HFFc6 (cell line): ENCODE measurements around the gene RNASEH1. TPM values are rescaled to one million over a fixed set of nuclear protein-coding genes. Genes with fewer than 3 reads are reported as not detected.

ENCODE experiments used
- DNase-seq: peaks from one replicate; pipeline ENCODE4 v3.0.0-alpha.2; 2018
- H3K27ac Mint-ChIP-seq: 2 replicates; pipeline ENCODE4 v1.8.0; 2020; ENCODE audit warnings: mild to moderate bottlenecking, mixed read lengths
- H3K27me3 Mint-ChIP-seq: 2 replicates; pipeline ENCODE4 v1.8.0; 2021; ENCODE audit warnings: mild to moderate bottlenecking, moderate library complexity, mixed read lengths; ENCODE audit not compliant: insufficient read depth
- H3K36me3 Mint-ChIP-seq: 2 replicates; pipeline ENCODE4 v1.8.0; 2021; ENCODE audit warnings: low read depth, mixed read lengths
- H3K4me1 Mint-ChIP-seq: 2 replicates; pipeline ENCODE4 v1.8.0; 2020; ENCODE audit warnings: low read depth, mixed read lengths
- H3K4me3 Mint-ChIP-seq: 2 replicates; pipeline ENCODE4 v1.8.0; 2020; ENCODE audit warnings: mild to moderate bottlenecking, moderate library complexity, mixed read lengths
- H3K9me3 Mint-ChIP-seq: 2 replicates; pipeline ENCODE4 v1.8.0; 2020; ENCODE audit warnings: mild to moderate bottlenecking, mixed read lengths
- total RNA-seq, 6 experiments: library from RNA; stranded (reverse); fragmentation: NEBNext Ultra II Directional; extraction: Animal tissue kit (Norgen Biotek cat#: 25700); gene quantifications; 2 replicates in 1 of 6; 3 replicates in 5 of 6; pipeline ENCODE4 v1.2.3, GENCODE V29; 2021
- TF ChIP-seq, protein P1 (sequence below): fragments of 200-600 bp; sonication (generic); IDR thresholded peaks from 2 replicates; pipeline ENCODE4 v1.5.0; 2021; ENCODE audit warnings: antibody characterized with exemption, mild to moderate bottlenecking

The RNASEH1 gene
- total RNA-seq, 6 experiments from 2014 or later = 36.9 to 43.6 (median 39.7) TPM

DNA sequence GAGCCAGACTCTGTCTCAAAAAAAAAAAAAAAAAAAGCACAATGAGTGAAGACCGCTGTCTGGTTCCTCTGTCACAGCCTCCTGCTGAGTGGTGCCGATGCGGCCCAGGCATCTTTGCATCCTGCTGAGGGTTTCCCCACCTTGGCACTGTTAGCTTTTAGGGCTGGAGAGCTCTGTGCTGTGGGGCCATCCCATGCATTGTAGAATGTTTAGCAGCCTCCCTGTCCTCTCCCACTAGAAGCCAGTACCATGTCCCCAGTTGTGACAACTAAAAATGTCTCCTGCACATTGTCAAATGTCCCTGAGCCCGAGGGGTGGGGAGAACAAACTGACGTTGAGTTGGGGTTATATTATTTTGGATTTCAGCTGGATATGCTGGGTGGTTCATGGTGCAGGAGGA lies 28.9 kb upstream of the RNASEH1 start:
- H3K4me1 Mint-ChIP-seq = peaks cover 35% of the 10 kb centered on the region
- DNase-seq = no peak
- no peaks in the 10 kb centered on the region for H3K9me3 Mint-ChIP-seq
- H3K27ac Mint-ChIP-seq = no peak overlapping the region
- TF ChIP-seq, protein P1, sequence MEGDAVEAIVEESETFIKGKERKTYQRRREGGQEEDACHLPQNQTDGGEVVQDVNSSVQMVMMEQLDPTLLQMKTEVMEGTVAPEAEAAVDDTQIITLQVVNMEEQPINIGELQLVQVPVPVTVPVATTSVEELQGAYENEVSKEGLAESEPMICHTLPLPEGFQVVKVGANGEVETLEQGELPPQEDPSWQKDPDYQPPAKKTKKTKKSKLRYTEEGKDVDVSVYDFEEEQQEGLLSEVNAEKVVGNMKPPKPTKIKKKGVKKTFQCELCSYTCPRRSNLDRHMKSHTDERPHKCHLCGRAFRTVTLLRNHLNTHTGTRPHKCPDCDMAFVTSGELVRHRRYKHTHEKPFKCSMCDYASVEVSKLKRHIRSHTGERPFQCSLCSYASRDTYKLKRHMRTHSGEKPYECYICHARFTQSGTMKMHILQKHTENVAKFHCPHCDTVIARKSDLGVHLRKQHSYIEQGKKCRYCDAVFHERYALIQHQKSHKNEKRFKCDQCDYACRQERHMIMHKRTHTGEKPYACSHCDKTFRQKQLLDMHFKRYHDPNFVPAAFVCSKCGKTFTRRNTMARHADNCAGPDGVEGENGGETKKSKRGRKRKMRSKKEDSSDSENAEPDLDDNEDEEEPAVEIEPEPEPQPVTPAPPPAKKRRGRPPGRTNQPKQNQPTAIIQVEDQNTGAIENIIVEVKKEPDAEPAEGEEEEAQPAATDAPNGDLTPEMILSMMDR = no peak
- H3K4me3 Mint-ChIP-seq = no peak overlapping the region
- H3K27me3 Mint-ChIP-seq = peaks cover 2% of the 10 kb centered on the region; the same call in 1 of the 2 replicates
- H3K36me3 Mint-ChIP-seq = peaks cover 3% of the 10 kb centered on the region; the same call in 1 of the 2 replicates

DNA sequence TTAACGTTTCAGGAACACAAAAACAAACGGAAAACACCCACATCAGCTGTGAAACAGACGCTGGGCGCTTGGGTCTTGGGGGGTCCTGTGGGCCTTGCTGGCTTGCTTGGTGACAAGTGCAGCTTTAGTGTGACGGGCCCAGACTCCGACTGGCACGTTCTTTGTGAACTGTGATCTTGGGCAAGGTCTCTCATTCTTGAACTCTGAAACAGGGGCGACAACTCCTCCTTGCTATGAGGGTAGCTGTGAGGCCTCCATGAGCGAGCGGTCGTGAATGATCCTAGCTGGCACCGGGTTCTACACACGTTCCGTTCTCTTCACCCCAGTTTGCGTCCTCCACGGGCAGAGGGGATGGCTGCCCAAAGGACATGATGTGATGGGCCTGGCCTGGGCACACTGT lies 28.1 kb upstream of the RNASEH1 start:
- H3K9me3 Mint-ChIP-seq = no peaks in the 10 kb centered on the region
- TF ChIP-seq, protein P1 = no peak
- no peak for DNase-seq
- peaks cover 2% of the 10 kb centered on the region; the same call in 1 of the 2 replicates for H3K27me3 Mint-ChIP-seq
- H3K36me3 Mint-ChIP-seq = peaks cover 11% of the 10 kb centered on the region
- no peak overlapping the region for H3K4me3 Mint-ChIP-seq
- peak overlapping the region; percentile 16; the same call in 1 of the 2 replicates for H3K27ac Mint-ChIP-seq
- H3K4me1 Mint-ChIP-seq = peaks cover 35% of the 10 kb centered on the region

DNA sequence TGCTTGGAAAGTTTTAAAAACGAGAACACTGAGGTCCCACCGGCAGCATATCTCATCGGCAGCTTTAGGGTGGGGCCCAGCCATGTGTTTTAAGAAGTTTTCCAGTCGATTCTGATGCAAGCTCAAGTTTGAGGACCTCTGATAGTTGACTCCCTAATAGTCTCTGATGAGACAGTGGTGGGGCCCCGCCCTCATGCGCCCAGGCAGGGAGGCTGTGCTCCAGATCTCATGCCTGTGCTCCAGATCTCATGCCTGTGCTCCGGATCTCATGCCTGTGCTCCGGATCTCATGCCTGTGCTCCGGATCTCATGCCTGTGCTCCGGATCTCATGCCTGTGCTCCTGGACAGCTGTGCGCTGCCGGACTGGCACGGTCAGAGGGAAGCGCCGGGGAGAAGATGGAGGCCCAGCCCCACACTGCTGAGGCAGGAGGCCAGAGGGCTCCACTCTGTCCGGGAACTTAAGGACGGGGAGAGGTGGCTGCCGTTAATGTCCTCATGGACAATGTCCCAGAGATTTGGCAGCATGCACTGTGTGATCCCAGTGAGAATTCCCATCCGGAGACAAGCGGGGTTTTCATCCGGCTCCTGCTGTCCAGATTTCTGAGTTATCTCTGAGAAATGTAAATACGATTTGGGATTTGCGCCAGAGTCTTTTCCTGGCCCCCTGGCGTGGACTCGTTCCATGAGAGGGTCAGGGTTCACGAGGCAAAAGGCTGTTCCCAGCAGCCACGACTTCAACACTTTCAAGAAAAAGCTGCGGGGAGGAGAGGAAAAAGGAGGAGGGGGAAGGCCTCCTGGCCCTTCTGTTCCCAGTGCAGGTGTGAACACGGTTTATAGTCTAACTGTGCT lies 27.4 kb upstream of the RNASEH1 start:
- TF ChIP-seq, protein P1 = no peak
- Mint-ChIP-seq H3K27me3 (peaks cover 2% of the 10 kb centered on the region; the same call in 1 of the 2 replicates), H3K27ac (peak overlapping the region; percentile 81), H3K4me1 (peaks cover 35% of the 10 kb centered on the region), H3K36me3 (peaks cover 15% of the 10 kb centered on the region), H3K9me3 (no peaks in the 10 kb centered on the region), H3K4me3 (peak overlapping the region; percentile 74)
- peak; percentile 40 for DNase-seq

DNA sequence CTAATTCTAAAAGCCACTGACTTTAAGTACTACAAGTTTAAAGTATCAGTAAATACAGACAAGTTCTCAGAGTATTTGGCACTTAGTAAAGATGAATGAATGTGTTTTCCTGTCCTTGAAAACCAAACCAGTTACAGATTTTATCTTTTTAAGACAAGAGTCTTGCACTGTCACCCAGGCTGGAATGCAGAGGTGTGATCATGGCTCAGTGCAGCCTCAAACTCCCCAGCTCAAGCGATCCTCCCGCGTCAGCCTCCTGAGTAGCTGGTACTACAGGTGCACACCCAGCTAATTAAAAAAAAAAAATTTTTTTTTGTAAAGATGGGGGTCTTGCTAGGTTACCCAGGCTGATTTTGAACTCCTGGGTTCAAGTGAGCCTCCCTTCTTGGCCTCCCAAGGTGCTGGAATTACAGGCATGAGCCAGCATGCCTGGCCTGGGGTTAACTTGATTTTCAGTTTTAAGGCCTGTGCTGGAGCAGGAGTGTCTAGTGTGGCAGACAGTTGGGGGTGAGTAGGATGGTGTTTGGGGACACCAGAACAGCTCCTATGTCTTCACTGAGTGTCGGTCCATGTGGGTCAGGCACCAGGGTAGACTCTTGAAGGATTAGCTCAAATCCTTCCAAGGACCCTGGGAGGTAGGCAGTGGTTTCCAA lies 26.6 kb upstream of the RNASEH1 start:
- no peak for DNase-seq
- H3K27ac Mint-ChIP-seq = peak overlapping the region; percentile 81
- TF ChIP-seq, protein P1 = no peak
- peak overlapping the region; percentile 74 for H3K4me3 Mint-ChIP-seq
- H3K27me3 Mint-ChIP-seq = peaks cover 3% of the 10 kb centered on the region
- H3K9me3 Mint-ChIP-seq = no peaks in the 10 kb centered on the region
- peaks cover 19% of the 10 kb centered on the region for H3K36me3 Mint-ChIP-seq
- H3K4me1 Mint-ChIP-seq = peaks cover 36% of the 10 kb centered on the region

DNA sequence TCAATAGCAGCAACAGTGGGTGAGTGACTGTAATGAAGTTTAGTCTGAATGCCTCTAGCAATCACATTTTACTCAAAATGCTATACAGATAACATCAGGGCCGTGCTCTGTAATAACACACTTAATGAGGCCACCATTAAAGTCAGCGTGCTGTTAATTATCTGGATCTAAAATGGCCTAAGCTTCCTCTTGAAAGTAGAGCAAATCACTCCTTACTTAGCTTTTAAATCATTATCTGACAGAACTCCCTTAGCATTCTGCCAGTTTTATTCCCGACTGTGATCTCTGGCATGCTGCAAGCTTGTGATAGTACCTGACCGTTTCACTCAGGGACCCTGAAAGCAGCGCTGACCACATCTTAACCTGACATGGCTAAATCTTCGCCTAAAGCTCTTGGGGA lies 25.9 kb upstream of the RNASEH1 start:
- Mint-ChIP-seq H3K4me1 (peaks cover 43% of the 10 kb centered on the region), H3K9me3 (no peaks in the 10 kb centered on the region), H3K36me3 (peaks cover 26% of the 10 kb centered on the region), H3K4me3 (no peak overlapping the region), H3K27ac (peak overlapping the region; percentile 8; the same call in 1 of the 2 replicates), H3K27me3 (peaks cover 3% of the 10 kb centered on the region; the same call in 1 of the 2 replicates)
- TF ChIP-seq, protein P1 = no peak
- DNase-seq = no peak
